K562 treated with DMSO at 1 percent for 24 hours (cell line): ENCODE measurements around the gene CCDC144A. TPM values are rescaled to one million over a fixed set of nuclear protein-coding genes. Genes with fewer than 3 reads are reported as not detected.

Experiments
- total RNA-seq: library from RNA; unstranded; fragments of 300-600 nt; gene quantifications from 2 replicates; pipeline ENCODE4 v1.2.3, GENCODE V29; 2022; ENCODE audit warnings: low read depth; ENCODE audit not compliant: insufficient read depth

CCDC144A gene
- 0.27 and 0.30 TPM in 2 replicates for total RNA-seq

GRCh38 chr17:16689731-16690281, at the start of gene CCDC144A:
Gene CCDC144A (plus strand): TSS chr17:16690241. CDS start chr17:16690401, 160 bp downstream.

GRCh38 chr17:16653367-16654041, 36.5 kb upstream of the CCDC144A start, which contains the start of gene ZNF624:
Gene ZNF624 (minus strand): TSS chr17:16653850.

Other genes with a start within 250 kb of the CCDC144A start
- 0.35 and 0.74 TPM in 2 replicates for gene LRRC75A, start 198.0 kb upstream of the CCDC144A start, total RNA-seq
- 1.9 TPM in 1 of 2 replicates, not detected in the other for gene ZNF287, start 121.0 kb upstream of the CCDC144A start, total RNA-seq
- 0.31 and 0.35 TPM in 2 replicates for gene ZNF624, start 36.4 kb upstream of the CCDC144A start, total RNA-seq